ENCODE measurements around the gene INPP4A. TPM values are rescaled to one million over a fixed set of nuclear protein-coding genes. Genes with fewer than 3 reads are reported as not detected.

Gene INPP4A
- polyA plus RNA-seq, 1 of the 3 experiments (the other 2 are of a cell fraction) = 15.0 TPM

DNA sequence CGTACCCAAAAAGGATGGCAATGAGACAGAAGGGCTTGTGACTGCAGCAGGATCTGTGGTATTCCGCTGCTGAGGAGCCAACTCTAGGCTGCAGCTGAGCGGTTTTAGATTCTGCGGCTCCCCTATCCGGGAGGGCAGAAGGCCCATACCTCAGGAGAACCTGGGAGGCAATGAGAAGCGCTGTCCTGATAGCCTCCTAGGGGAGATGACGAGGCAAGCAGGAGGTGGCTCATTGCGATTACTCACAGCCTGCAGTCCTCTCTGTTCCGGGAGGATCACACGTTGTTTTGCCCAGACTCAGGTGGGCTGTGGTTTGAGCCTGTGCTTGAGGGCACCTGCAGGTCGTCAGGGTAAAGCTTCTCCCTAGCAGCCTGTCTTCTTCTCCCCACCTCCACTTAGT lies 98.6 kb downstream of the INPP4A start:
- H2AFZ ChIP-seq (ENCODE audit: low read depth) = no peak overlapping the region
- no peaks in the 10 kb centered on the region for H4K20me1 ChIP-seq (ENCODE audit: insufficient read depth)
- no peak for DNase-seq
- H3K9me2 ChIP-seq = no peaks in the 10 kb centered on the region
- H3K9me3 ChIP-seq = no peaks in the 10 kb centered on the region
- 91% methylated on average over 8 of the region's 11 CpGs for WGBS (ENCODE audit: low lambda C conversion rate)
- H3F3A ChIP-seq (replicated peaks; ENCODE audit: insufficient read depth) = no peaks in the 10 kb centered on the region
- H3K27me3 ChIP-seq (ENCODE audit: insufficient read depth) = no peaks in the 10 kb centered on the region
- peaks cover 0 to 6% of the 10 kb centered on the region in 2 experiments; a peak in 1 of 4 replicates for H3K4me1 ChIP-seq (ENCODE audit: control insufficient read depth in 1 of 2, insufficient read depth in 2 of 2, low read depth in 1 of 2, low read length in 1 of 2)
- POLR2A ChIA-PET = no interaction called here
- TF ChIP-seq ELF1 (IDR thresholded peaks at IDR 0.05) (no peak), TCF12 (IDR thresholded peaks at IDR 0.05) (no peak), JUND (IDR thresholded peaks at IDR 0.05) (no peak), RCOR1 (IDR thresholded peaks at IDR 0.05; ENCODE audit: low read length) (no peak), SIN3A (IDR thresholded peaks at IDR 0.05; ENCODE audit: borderline replicate concordance, low read depth, low read length) (no peak), FOSL2 (IDR thresholded peaks at IDR 0.05; ENCODE audit: borderline replicate concordance, low read depth) (no peak), FOXM1 (IDR thresholded peaks at IDR 0.05; ENCODE audit: low read depth) (no peak), NFIC (IDR thresholded peaks at IDR 0.05; ENCODE audit: borderline replicate concordance) (no peak), GATA2 (CRISPR knock-in tag; IDR thresholded peaks at IDR 0.05) (no peak), EP300 (IDR thresholded peaks at IDR 0.05; ENCODE audit: borderline replicate concordance in 1 of 2, low read depth in 1 of 2, low read length in 1 of 2) (no peak), EZH2phosphoT487 (IDR thresholded peaks at IDR 0.05; ENCODE audit: borderline replicate concordance, low read depth) (no peak), RAD21 (IDR thresholded peaks at IDR 0.05; ENCODE audit: low read length) (no peak), YY1 (IDR thresholded peaks at IDR 0.05; ENCODE audit: low read depth) (no peak)
- TF ChIP-seq, protein P1, sequence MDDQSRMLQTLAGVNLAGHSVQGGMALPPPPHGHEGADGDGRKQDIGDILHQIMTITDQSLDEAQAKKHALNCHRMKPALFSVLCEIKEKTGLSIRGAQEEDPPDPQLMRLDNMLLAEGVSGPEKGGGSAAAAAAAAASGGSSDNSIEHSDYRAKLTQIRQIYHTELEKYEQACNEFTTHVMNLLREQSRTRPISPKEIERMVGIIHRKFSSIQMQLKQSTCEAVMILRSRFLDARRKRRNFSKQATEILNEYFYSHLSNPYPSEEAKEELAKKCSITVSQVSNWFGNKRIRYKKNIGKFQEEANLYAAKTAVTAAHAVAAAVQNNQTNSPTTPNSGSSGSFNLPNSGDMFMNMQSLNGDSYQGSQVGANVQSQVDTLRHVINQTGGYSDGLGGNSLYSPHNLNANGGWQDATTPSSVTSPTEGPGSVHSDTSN (IDR thresholded peaks at IDR 0.05) = no peak
- TF ChIP-seq, protein P2, sequence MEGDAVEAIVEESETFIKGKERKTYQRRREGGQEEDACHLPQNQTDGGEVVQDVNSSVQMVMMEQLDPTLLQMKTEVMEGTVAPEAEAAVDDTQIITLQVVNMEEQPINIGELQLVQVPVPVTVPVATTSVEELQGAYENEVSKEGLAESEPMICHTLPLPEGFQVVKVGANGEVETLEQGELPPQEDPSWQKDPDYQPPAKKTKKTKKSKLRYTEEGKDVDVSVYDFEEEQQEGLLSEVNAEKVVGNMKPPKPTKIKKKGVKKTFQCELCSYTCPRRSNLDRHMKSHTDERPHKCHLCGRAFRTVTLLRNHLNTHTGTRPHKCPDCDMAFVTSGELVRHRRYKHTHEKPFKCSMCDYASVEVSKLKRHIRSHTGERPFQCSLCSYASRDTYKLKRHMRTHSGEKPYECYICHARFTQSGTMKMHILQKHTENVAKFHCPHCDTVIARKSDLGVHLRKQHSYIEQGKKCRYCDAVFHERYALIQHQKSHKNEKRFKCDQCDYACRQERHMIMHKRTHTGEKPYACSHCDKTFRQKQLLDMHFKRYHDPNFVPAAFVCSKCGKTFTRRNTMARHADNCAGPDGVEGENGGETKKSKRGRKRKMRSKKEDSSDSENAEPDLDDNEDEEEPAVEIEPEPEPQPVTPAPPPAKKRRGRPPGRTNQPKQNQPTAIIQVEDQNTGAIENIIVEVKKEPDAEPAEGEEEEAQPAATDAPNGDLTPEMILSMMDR (IDR thresholded peaks at IDR 0.05) = no peak
- TF ChIP-seq, protein P3, sequence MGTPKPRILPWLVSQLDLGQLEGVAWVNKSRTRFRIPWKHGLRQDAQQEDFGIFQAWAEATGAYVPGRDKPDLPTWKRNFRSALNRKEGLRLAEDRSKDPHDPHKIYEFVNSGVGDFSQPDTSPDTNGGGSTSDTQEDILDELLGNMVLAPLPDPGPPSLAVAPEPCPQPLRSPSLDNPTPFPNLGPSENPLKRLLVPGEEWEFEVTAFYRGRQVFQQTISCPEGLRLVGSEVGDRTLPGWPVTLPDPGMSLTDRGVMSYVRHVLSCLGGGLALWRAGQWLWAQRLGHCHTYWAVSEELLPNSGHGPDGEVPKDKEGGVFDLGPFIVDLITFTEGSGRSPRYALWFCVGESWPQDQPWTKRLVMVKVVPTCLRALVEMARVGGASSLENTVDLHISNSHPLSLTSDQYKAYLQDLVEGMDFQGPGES (IDR thresholded peaks at IDR 0.05; ENCODE audit: low read depth, low read length) = no peak
- TF ChIP-seq, protein P4, sequence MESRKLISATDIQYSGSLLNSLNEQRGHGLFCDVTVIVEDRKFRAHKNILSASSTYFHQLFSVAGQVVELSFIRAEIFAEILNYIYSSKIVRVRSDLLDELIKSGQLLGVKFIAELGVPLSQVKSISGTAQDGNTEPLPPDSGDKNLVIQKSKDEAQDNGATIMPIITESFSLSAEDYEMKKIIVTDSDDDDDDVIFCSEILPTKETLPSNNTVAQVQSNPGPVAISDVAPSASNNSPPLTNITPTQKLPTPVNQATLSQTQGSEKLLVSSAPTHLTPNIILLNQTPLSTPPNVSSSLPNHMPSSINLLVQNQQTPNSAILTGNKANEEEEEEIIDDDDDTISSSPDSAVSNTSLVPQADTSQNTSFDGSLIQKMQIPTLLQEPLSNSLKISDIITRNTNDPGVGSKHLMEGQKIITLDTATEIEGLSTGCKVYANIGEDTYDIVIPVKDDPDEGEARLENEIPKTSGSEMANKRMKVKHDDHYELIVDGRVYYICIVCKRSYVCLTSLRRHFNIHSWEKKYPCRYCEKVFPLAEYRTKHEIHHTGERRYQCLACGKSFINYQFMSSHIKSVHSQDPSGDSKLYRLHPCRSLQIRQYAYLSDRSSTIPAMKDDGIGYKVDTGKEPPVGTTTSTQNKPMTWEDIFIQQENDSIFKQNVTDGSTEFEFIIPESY (IDR thresholded peaks at IDR 0.05; ENCODE audit: borderline replicate concordance, low read depth) = no peak
- CTCF ChIA-PET = interaction anchor here (0.7 to 1.9 kb wide), 3 partner anchors 14 to 80 kb away, joined by 3 to 9 read pairs (median 3); no protein-coding TSS in a partner anchor
- H3K27ac ChIP-seq (ENCODE audit: low read depth in 2 of 2, low read length in 1 of 2) = no peak overlapping the region
- H3K4me3 ChIP-seq (ENCODE audit: low read depth in 2 of 2, low read length in 1 of 2) = no peak overlapping the region
- H3K9ac ChIP-seq = no peak overlapping the region
- no peak overlapping the region for H3K4me2 ChIP-seq
- H3K36me3 ChIP-seq (replicated peaks in 1 of 2; ENCODE audit: control insufficient read depth in 1 of 2, insufficient read depth in 2 of 2, low read length in 1 of 2) = peaks cover 0 to 45% of the 10 kb centered on the region in 2 experiments
- H3K79me2 ChIP-seq (ENCODE audit: insufficient read depth) = no peaks in the 10 kb centered on the region

All from SK-N-SH (cell line).